ENCODE results near the gene NXNL1. TPM values are rescaled to one million over a fixed set of nuclear protein-coding genes. Genes with fewer than 3 reads are reported as not detected.
A peak's percentile ranks its signal among the peaks of the same experiment; 100 is the strongest.

The NXNL1 gene
- total RNA-seq, 2 donors from 2014 or later: not detected

- WGBS: 58% methylated on average over 4 of the region's 4 CpGs
- no peaks in the 10 kb centered on the region for H3K9me3 ChIP-seq
- TF ChIP-seq, protein P1, sequence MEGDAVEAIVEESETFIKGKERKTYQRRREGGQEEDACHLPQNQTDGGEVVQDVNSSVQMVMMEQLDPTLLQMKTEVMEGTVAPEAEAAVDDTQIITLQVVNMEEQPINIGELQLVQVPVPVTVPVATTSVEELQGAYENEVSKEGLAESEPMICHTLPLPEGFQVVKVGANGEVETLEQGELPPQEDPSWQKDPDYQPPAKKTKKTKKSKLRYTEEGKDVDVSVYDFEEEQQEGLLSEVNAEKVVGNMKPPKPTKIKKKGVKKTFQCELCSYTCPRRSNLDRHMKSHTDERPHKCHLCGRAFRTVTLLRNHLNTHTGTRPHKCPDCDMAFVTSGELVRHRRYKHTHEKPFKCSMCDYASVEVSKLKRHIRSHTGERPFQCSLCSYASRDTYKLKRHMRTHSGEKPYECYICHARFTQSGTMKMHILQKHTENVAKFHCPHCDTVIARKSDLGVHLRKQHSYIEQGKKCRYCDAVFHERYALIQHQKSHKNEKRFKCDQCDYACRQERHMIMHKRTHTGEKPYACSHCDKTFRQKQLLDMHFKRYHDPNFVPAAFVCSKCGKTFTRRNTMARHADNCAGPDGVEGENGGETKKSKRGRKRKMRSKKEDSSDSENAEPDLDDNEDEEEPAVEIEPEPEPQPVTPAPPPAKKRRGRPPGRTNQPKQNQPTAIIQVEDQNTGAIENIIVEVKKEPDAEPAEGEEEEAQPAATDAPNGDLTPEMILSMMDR (IDR thresholded peaks at IDR 0.05): no peak
- TF ChIP-seq POLR2A (IDR thresholded peaks at IDR 0.05) (no peak), POLR2AphosphoS5 (IDR thresholded peaks at IDR 0.05) (no peak)
- no peaks in the 10 kb centered on the region for H3K36me3 ChIP-seq
- intact Hi-C loops (cut with DNase I): no loop called here
- H3K4me3 ChIP-seq: no peak overlapping the region
- no peaks in the 10 kb centered on the region for H3K4me1 ChIP-seq (replicated peaks)
- no peaks in the 10 kb centered on the region for H3K27me3 ChIP-seq (replicated peaks; ENCODE audit: insufficient read depth)
- DNase-seq (ENCODE audit: low spot score): no peak
- no peak overlapping the region for H3K27ac ChIP-seq
Measured at GRCh38 chr19:17490411-17490810, 29.7 kb upstream of the NXNL1 start.

DNA sequence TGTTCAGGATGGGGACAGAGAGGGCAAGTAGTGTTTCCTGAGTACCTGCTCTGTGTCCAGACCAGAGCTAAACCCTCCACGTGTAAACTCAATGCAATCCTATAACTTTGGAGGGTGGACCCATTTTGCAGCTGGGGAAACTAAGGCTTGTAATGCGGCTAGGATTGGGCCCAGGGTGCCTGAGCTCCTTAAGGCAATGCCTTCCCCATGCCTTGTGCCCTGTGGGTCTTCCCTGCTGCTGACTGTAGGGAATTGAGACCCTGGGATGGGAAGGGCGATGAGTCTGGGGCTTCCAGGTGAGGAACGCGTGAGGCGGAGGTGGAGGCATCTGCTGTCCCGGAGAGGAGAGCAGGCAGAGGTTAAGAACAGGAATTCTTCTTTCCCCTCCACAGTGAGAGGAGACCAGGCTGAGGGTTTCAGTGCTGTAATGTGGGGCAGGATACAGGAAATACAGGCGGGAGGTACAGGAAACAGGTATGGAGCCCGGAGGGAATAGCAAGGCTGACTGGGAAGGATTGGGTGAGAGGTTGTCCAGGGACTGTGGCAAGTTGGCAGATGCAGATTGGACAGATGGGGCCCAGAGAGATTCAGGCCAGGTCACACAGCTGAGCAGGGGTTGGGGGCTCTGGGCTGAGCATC lies 28.8 kb upstream of the NXNL1 start:
- Histone ChIP-seq H3K36me3 (no peaks in the 10 kb centered on the region), H3K27me3 (replicated peaks; ENCODE audit: insufficient read depth) (no peaks in the 10 kb centered on the region), H3K4me3 (no peak overlapping the region), H3K4me1 (replicated peaks) (no peaks in the 10 kb centered on the region), H3K9me3 (no peaks in the 10 kb centered on the region), H3K27ac (no peak overlapping the region)
- DNase-seq (ENCODE audit: low spot score): no peak
- 83% methylated on average over 9 of the region's 9 CpGs for WGBS
- TF ChIP-seq, protein P1 (IDR thresholded peaks at IDR 0.05): no peak
- no peak for TF ChIP-seq POLR2AphosphoS5 (IDR thresholded peaks at IDR 0.05)
- no peak for TF ChIP-seq POLR2A (IDR thresholded peaks at IDR 0.05)
- intact Hi-C loops (cut with DNase I): no loop called here

DNA sequence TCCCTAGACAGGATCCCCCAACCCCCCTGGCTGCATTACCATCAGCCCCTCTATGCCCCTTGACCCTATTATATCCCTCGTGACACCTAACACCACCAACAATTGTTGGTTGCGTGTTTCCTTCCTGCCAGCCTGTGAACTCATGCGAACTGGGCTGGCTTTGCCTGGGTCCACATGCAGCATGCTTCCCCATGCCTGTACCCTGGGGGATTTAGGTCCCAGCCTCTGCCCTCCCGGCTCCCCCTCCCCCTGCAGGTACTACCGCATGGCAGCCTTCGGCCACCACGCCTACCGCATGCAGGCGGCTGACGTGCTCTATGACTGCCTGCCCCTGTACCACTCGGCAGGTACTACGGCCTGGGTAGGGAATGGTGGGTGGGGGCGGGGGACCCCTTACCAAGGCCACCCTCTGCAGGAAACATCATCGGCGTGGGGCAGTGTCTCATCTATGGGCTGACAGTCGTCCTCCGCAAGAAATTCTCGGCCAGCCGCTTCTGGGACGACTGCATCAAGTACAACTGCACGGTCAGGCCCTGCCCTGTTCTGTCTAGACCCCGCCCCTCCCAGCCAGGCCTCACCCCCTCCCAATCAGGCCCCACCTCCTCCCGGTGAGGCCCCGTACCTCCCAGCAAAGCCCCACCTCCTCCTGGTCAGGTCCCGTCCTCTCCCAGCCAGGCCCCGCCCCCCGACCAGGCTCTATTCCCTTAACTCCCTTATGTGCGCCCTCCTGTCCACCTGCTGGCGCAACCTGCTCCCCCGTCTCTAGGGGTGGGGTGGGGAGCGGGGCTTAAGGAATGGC lies 28.1 kb upstream of the NXNL1 start:
- DNase-seq (ENCODE audit: low spot score): peak; percentile 67
- H3K9me3 ChIP-seq: no peaks in the 10 kb centered on the region
- H3K4me1 ChIP-seq (replicated peaks): no peaks in the 10 kb centered on the region
- intact Hi-C loops (cut with DNase I): no loop called here
- H3K36me3 ChIP-seq: no peaks in the 10 kb centered on the region
- no peak overlapping the region for H3K4me3 ChIP-seq
- H3K27me3 ChIP-seq (replicated peaks; ENCODE audit: insufficient read depth): no peaks in the 10 kb centered on the region
- WGBS: 57% methylated on average over 31 of the region's 31 CpGs
- no peak overlapping the region for H3K27ac ChIP-seq
- TF ChIP-seq POLR2A (IDR thresholded peaks at IDR 0.05) (no peak), POLR2AphosphoS5 (IDR thresholded peaks at IDR 0.05) (no peak)
- TF ChIP-seq, protein P1 (IDR thresholded peaks at IDR 0.05): no peak

GRCh38 chr19:17487284-17488121 lies 26.8 kb upstream of the NXNL1 start:
- 69% methylated on average over 17 of the region's 18 CpGs for WGBS
- intact Hi-C loops (cut with DNase I): no loop called here
- Histone ChIP-seq H3K27me3 (replicated peaks; ENCODE audit: insufficient read depth) (no peaks in the 10 kb centered on the region), H3K4me3 (no peak overlapping the region), H3K36me3 (no peaks in the 10 kb centered on the region), H3K9me3 (no peaks in the 10 kb centered on the region), H3K4me1 (replicated peaks) (no peaks in the 10 kb centered on the region), H3K27ac (no peak overlapping the region)
- no peak for TF ChIP-seq POLR2A (IDR thresholded peaks at IDR 0.05)
- TF ChIP-seq, protein P1 (IDR thresholded peaks at IDR 0.05): no peak
- TF ChIP-seq POLR2AphosphoS5 (IDR thresholded peaks at IDR 0.05): no peak
- DNase-seq (ENCODE audit: low spot score): no peak
